ENCODE results near the gene TMEM190. TPM values are rescaled to one million over a fixed set of nuclear protein-coding genes. Genes with fewer than 3 reads are reported as not detected.
"Not testable (repeated sequence)": the region's sequence is repeated elsewhere in the genome, so short reads cannot be mapped to it uniquely, and the experiment has no call there.

The TMEM190 gene
- not detected for total RNA-seq

DNA sequence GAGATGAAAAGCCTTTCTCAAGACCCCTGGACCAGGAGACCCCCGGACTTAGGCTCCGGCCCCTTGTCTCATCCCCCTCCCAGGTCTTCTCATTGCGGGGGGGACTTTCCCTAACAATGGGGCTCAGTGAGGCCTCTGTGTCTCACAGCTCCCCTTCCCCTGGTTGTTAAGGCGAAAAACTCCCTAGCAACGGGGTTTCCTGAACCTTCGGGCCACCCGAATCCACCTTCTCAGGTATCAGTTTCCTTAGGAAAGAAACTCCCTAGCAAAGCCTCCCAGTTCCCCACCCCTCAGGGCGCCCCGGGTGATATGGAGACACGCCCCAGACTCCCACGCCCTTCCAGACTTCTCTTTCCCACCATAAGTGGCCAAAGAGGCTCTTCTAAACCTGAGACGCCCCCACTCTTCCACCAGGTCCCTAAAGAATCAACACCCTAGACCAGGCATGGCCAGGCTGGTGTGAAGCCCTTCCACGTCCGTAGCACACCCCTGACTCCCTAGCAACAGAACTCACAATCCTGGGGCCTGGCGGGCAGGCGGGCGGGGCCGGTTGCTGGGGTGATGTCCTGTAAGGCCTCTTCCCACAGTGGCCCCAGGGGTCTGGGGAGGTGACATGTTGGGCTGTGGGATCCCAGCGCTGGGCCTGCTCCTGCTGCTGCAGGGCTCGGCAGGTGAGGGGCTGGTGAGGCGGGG is at the start of gene TMEM190:
TSS of gene TMEM190 (plus strand) at position 586 of the 693 bp plus-strand sequence. CDS start at position 614, 28 bp downstream.
- CTCF ChIA-PET: interaction anchor here (1.5 kb wide), 1 partner anchor 84 kb away, joined by 3 read pairs; no protein-coding TSS in a partner anchor
- POLR2A ChIA-PET: interaction anchor here (1.0 kb wide), 1 partner anchor 8 kb away, joined by 3 read pairs; the partner anchor contains the start of gene TMEM238

DNA sequence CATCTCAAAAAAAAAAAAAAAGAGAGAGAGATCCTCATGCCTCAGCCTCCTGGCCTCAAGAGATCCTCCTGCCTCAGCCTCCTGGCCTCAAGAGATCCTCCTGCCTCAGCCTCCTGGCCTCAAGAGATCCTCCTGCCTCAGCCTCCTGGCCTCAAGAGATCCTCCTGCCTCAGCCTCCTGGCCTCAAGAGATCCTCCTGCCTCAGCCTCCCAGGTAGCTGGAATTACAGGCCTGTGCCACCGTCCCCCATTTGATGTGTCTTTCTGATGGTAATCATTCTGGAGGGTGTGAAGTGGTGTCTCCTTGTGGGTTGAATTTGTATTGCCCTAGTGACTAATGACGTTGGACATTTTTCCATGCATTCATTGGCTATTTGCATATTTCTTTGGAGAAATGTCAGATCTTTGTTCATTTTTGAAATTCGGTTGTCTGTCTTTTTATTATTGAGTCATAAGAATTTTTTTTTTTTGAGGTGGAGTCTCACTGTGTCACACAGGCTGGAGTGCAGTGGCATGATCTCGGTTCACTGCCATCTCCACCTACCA is 47.8 kb upstream of the TMEM190 start:
- CTCF ChIA-PET, POLR2A ChIA-PET: not testable (repeated sequence)

DNA sequence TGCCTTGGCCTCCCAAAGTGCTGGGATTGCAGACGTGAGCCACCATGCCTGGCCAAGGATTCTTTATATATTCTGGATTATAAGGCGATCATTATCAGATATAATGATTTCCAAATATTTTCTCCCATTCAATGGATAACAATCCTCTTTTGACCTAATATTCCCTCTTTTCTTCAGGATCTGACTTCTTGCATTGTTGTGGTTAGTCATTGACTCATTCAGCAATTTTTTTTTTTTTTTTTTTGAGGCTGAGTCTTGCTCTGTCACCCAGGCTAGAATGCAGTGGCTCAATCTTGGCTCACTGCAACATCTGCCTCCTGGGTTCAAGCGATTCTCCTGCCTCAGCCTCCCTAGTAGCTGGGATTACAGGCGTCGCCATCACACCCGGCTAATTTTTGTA is 46.8 kb upstream of the TMEM190 start:
- CTCF ChIA-PET, POLR2A ChIA-PET: not testable (repeated sequence)

- ChIA-PET POLR2A (no interaction called here), CTCF (no interaction called here)
These were observed 42.8 kb upstream of the TMEM190 start for GRCh38 chr19:55333870-55334269.

DNA sequence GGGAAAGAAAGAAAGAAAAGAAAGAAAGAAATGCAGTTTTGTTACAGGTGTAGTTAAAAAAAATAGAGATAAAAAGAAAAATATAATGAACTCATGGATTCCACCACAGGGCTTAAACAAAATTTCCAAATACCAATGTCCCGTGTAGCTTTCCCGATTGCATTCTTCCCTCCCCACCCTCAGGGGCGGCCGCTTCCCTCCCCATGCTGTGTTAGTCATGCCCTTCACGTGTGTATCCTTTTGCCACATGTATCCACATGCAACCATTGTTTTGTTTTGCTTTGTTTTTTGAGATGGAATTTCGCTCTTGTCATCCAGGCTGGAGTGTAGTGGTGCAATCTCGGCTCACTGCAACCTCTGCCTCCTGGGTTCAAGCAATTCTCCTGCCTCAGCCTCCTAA is 40.5 kb upstream of the TMEM190 start:
- POLR2A ChIA-PET: no interaction called here
- CTCF ChIA-PET: interaction anchor here (1.5 kb wide), 1 partner anchor 35 kb away, joined by 3 read pairs; no protein-coding TSS in a partner anchor

GRCh38 chr19:55339105-55339888 is 37.3 kb upstream of the TMEM190 start, which contains the start of gene KMT5C:
TSS of gene KMT5C (plus strand) at chr19:55339876. CDS start at chr19:55341937, 2,061 bp downstream.
- CTCF ChIA-PET: interaction anchor here (0.7 to 2.0 kb wide), 8 partner anchors 8 to 308 kb away, joined by 3 to 16 read pairs (median 3); partner anchors contain the start of gene TMEM238

GRCh38 chr19:55339889-55340783 is 36.5 kb upstream of the TMEM190 start:
- ChIA-PET POLR2A (interaction anchor here (0.5 to 2.1 kb wide), 8 partner anchors 38 to 278 kb away, joined by 3 to 18 read pairs (median 6); partner anchors contain the start of genes PPP6R1, TMEM238 and UBE2S), CTCF (interaction anchor here (1.0 to 2.0 kb wide), 5 partner anchors 9 to 86 kb away, joined by 3 to 16 read pairs (median 3); no protein-coding TSS in a partner anchor)

More at GRCh38 chr19:55339105-55339888, 37.3 kb upstream of the TMEM190 start, which contains the start of gene KMT5C:
- POLR2A ChIA-PET: interaction anchor here (0.5 to 2.1 kb wide), 9 partner anchors 29 to 279 kb away, joined by 3 to 18 read pairs (median 6); partner anchors contain the start of genes PPP6R1, TMEM238 and UBE2S

DNA sequence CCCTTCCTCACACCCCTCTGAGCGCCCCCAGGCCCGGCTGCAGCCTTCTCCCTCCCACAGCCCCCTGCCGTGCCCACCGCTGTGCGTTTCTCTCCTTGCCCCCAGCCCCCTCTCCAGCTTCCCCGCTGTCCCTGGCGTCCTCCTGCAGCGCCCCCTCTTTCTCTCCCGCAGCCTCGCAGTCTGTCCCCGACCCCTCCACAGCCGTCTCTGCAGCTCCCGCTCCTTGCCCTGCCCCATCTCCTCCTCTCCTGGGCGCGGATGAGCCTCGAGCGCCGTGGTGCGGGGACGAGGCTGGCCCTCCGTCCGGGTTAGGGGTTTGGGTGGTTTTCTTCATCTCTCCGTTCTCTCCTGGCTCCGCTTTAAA is 35.9 kb upstream of the TMEM190 start:
- CTCF ChIA-PET: no interaction called here
- POLR2A ChIA-PET: no interaction called here

DNA sequence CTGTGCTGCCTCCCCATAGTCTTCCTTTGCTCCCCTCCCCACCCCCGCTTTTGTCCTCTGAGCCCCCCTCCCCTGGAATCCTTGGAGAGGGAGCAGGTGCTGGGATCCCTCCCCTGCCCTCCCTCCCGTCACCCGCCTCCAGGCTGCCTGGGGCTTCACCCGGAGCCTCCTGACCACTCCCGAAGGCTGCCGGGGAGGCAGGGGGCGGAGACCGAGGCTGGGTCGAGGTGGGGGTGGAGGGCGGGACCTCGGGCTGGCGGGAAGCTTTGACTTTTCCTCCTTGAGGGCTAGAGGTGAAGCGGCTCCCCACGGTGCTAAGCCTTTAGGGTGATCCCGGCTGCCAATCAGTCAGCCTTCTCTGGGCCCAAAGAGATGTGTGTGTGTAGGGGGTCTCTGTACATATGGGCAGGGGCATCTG is 35.4 kb upstream of the TMEM190 start:
- POLR2A ChIA-PET: no interaction called here
- CTCF ChIA-PET: no interaction called here

DNA sequence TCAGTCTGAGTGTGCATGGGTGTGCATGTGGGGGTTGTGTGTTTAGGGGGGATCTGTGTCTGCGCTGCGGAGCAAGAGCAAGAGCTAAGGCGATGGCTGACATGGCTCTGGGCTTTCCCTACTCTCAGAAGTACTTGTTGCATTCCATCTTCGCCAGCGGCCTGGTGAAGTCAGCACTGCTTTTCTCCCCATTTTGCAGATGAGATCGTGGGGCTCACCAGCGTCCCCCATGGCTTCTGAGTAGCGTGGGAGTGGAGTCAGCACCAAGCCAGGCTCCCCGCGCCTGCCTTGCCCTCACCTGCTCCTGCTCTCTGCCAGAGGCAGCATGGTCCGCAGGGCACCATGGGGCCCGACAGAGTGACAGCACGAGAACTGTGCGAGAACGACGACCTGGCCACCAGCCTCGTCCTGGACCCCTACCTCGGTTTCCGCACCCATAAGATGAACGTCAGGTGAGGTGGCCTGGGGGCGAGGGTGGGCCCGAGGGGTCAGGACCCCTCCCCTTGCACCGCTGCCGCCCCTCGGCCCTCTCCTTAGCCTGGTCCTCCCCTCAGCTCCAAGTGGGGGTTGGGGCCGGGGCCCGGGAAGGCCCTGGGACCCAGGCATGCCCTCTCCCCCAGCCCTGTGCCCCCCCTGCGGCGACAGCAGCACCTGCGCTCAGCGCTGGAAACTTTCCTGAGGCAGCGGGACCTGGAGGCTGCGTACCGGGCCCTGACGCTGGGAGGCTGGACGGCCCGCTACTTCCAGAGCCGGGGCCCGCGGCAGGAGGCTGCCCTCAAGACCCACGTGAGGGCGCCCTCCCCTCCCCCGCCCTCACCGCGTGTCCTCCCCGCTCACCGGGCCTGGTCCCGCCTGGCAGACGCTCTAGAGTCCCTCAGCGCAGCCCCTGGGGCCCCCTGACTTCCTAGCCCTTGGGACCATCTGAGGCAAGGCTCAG is 34.8 kb upstream of the TMEM190 start:
- POLR2A ChIA-PET: no interaction called here
- CTCF ChIA-PET: no interaction called here

DNA sequence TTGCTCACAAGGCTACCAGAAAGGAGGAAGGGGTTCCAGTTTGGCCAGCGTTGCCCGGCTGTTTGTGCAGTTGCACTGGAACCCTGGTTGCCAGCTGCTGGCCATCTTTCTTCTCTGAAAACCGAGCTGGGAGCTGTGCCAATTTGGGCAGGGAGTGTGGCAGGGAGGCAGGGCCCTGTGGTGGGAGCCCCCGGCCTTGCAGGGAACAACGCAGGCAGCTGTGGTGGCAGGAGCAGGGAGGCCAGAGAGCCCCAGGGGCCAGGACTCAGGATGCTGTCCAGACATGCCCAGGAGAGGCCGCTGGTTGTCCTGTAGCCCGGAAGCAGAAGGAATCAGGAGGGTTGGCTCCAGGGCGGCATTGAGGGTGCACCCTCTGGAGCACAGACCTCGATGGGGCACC is 32.2 kb upstream of the TMEM190 start:
- POLR2A ChIA-PET: no interaction called here
- CTCF ChIA-PET: no interaction called here

GRCh38 chr19:55345101-55345817 is 31.4 kb upstream of the TMEM190 start:
- POLR2A ChIA-PET: no interaction called here
- CTCF ChIA-PET: no interaction called here

DNA sequence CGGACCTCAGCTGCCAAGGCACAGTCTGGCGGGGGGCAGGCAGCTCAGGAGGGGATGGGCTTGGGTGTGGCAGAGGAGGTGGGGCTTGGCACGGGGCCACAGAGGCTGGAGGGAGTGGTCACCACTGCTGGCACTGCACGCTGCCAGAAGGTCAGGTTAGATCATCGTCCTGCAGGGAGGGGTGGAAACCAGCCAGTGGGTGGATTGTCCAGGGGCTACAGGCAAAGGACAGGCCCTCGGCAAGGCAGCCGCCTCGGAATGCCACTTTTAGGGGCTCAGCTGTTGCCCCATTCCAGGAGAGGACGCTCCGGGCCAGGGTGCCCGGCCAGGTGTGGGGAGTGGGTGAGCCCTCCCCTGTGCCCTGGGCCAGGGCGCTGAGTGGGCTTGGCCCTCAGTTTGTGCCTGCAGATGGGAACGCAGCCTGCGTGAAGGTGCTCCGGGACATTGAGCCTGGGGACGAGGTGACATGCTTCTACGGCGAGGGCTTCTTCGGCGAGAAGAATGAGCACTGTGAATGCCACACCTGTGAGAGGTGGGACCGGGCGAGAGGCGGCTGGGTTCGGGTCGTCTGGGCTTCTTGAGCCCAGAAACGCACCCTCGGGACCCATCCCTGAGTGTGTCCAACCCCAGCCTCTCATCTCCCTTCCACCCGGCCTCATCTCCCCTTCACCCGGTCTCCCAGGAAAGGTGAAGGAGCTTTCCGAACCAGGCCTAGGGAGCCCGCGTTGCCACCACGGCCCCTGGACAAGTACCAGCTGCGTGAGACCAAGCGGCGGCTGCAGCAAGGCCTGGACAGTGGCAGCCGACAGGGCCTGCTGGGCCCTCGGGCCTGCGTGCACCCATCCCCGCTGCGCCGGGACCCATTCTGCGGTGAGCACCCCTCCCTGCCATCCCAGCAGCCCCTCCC is 30.6 kb upstream of the TMEM190 start:
- POLR2A ChIA-PET: no interaction called here

DNA sequence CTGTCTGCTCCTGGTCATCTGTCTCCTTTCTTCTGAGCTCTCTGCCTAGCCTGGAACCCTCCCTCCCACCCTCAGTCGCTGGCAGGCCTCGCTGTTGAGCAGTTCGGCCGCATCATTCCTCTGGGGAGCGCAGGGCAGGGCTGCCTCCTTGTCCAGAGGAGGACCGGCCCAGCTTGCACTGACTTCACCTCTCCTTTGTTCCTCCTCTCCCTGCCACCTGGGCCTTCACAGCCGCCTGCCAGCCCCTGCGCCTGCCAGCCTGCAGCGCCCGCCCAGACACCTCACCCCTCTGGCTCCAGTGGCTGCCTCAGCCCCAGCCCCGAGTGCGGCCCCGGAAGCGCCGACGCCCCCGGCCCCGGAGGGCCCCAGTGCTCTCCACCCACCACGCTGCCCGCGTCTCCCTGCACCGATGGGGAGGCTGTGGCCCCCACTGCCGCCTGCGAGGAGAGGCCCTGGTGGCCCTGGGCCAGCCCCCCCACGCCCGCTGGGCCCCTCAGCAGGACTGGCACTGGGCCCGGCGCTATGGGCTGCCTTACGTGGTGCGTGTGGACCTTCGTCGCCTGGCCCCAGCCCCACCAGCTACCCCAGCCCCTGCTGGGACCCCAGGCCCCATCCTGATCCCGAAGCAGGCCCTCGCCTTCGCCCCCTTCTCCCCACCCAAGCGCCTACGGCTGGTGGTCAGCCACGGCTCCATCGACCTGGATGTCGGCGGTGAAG is 29.7 kb upstream of the TMEM190 start:
- CTCF ChIA-PET: no interaction called here
- POLR2A ChIA-PET: no interaction called here

More for the DNA sequence above, 30.6 kb upstream of the TMEM190 start:
- CTCF ChIA-PET: interaction anchor here (0.5 kb wide), 1 partner anchor 182 kb away, joined by 3 read pairs; no protein-coding TSS in a partner anchor

DNA sequence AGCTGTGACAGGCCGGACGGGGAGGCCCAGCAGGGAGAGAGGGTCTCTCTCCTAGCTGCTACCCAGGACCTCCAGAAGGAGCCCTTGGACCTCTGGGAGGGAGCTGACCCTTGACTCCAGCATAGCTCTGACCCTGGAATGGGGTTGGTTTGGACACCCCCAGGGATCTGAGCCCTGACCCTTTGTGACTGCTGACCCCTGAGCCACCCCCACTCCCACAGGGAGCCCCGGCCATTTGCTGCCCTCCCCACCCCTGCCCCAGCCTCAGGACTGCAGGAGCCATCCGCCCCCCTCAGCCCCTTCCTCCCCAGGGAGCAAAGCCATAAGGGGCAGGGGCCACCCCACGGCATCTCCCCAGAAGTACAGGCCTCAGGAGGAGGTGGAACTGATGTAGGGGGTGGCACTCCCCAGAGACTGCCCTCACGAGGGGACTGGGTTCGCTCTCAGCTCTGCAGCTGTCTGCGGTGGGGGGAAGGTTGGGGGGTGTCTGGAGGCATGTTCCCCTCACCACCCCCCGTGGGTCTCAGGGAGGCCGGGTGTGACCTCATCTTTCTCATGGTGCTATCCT is 29.1 kb upstream of the TMEM190 start:
- POLR2A ChIA-PET: interaction anchor here (0.6 kb wide), 1 partner anchor 104 kb away, joined by 3 read pairs; no protein-coding TSS in a partner anchor
- CTCF ChIA-PET: no interaction called here
